ENCODE results near the gene CELF3.

The CELF3 gene

GRCh38 chr1:151707541-151708065 lies 9.0 kb downstream of the CELF3 start:
- Histone ChIP-seq H3K36me3 (ENCODE audit: insufficient read depth, low read length) (no peaks in the 10 kb centered on the region), H3K27me3 (ENCODE audit: control insufficient read depth in 1 of 2, insufficient read depth in 2 of 2, low read length in 2 of 2) (peaks cover 0 to 3% of the 10 kb centered on the region in 2 donors), H3K4me1 (ENCODE audit: insufficient read depth, low read length) (no peaks in the 10 kb centered on the region), H3K9ac (ENCODE audit: low read length) (no peak overlapping the region), H3K9me3 (ENCODE audit: low read length) (no peaks in the 10 kb centered on the region), H3K4me3 (ENCODE audit: low read depth in 1 of 2, low read length in 2 of 2) (no peak overlapping the region), H3K27ac (ENCODE audit: low read depth, low read length) (no peak overlapping the region)

GRCh38 chr1:151706464-151707415 lies 9.9 kb downstream of the CELF3 start:
- H3K4me3 ChIP-seq (ENCODE audit: low read depth in 1 of 2, low read length in 2 of 2): no peak overlapping the region
- no peak overlapping the region for H3K27ac ChIP-seq (ENCODE audit: low read depth, low read length)
- peaks cover 0 to 3% of the 10 kb centered on the region in 2 donors for H3K27me3 ChIP-seq (ENCODE audit: control insufficient read depth in 1 of 2, insufficient read depth in 2 of 2, low read length in 2 of 2)
- no peak overlapping the region for H3K9ac ChIP-seq (ENCODE audit: low read length)
- H3K4me1 ChIP-seq (ENCODE audit: insufficient read depth, low read length): no peaks in the 10 kb centered on the region
- H3K36me3 ChIP-seq (ENCODE audit: insufficient read depth, low read length): no peaks in the 10 kb centered on the region
- no peaks in the 10 kb centered on the region for H3K9me3 ChIP-seq (ENCODE audit: low read length)

GRCh38 chr1:151705753-151706463 lies 10.7 kb downstream of the CELF3 start:
- Histone ChIP-seq H3K4me3 (ENCODE audit: low read depth in 1 of 2, low read length in 2 of 2) (no peak overlapping the region), H3K9me3 (ENCODE audit: low read length) (no peaks in the 10 kb centered on the region), H3K9ac (ENCODE audit: low read length) (no peak overlapping the region), H3K27me3 (ENCODE audit: control insufficient read depth in 1 of 2, insufficient read depth in 2 of 2, low read length in 2 of 2) (peaks cover 0 to 3% of the 10 kb centered on the region in 2 donors), H3K4me1 (ENCODE audit: insufficient read depth, low read length) (no peaks in the 10 kb centered on the region), H3K27ac (ENCODE audit: low read depth, low read length) (no peak overlapping the region), H3K36me3 (ENCODE audit: insufficient read depth, low read length) (peaks cover 7% of the 10 kb centered on the region)

GRCh38 chr1:151705146-151705545 lies 11.5 kb downstream of the CELF3 start:
- Histone ChIP-seq H3K9me3 (ENCODE audit: low read length) (no peaks in the 10 kb centered on the region), H3K36me3 (ENCODE audit: insufficient read depth, low read length) (peaks cover 13% of the 10 kb centered on the region), H3K9ac (ENCODE audit: low read length) (no peak overlapping the region), H3K4me3 (ENCODE audit: low read depth in 1 of 2, low read length in 2 of 2) (no peak overlapping the region), H3K4me1 (ENCODE audit: insufficient read depth, low read length) (no peaks in the 10 kb centered on the region), H3K27ac (ENCODE audit: low read depth, low read length) (no peak overlapping the region), H3K27me3 (ENCODE audit: control insufficient read depth in 1 of 2, insufficient read depth in 2 of 2, low read length in 2 of 2) (peaks cover 0 to 3% of the 10 kb centered on the region in 2 donors)

- Histone ChIP-seq H3K4me3 (ENCODE audit: low read depth in 1 of 2, low read length in 2 of 2) (no peak overlapping the region), H3K27ac (ENCODE audit: low read depth, low read length) (no peak overlapping the region), H3K27me3 (ENCODE audit: control insufficient read depth in 1 of 2, insufficient read depth in 2 of 2, low read length in 2 of 2) (peaks cover 0 to 3% of the 10 kb centered on the region in 2 donors), H3K36me3 (ENCODE audit: insufficient read depth, low read length) (peaks cover 22% of the 10 kb centered on the region), H3K9me3 (ENCODE audit: low read length) (no peaks in the 10 kb centered on the region), H3K9ac (ENCODE audit: low read length) (no peak overlapping the region), H3K4me1 (ENCODE audit: insufficient read depth, low read length) (no peaks in the 10 kb centered on the region)
Measured at GRCh38 chr1:151704246-151704645, 12.4 kb downstream of the CELF3 start.

- peaks cover 26% of the 10 kb centered on the region for H3K36me3 ChIP-seq (ENCODE audit: insufficient read depth, low read length)
- no peak overlapping the region for H3K27ac ChIP-seq (ENCODE audit: low read depth, low read length)
- H3K9me3 ChIP-seq (ENCODE audit: low read length): no peaks in the 10 kb centered on the region
- H3K9ac ChIP-seq (ENCODE audit: low read length): no peak overlapping the region
- H3K4me1 ChIP-seq (ENCODE audit: insufficient read depth, low read length): no peaks in the 10 kb centered on the region
- H3K27me3 ChIP-seq (ENCODE audit: control insufficient read depth in 1 of 2, insufficient read depth in 2 of 2, low read length in 2 of 2): peaks cover 0 to 3% of the 10 kb centered on the region in 2 donors
- H3K4me3 ChIP-seq (ENCODE audit: low read depth in 1 of 2, low read length in 2 of 2): no peak overlapping the region
Measured at GRCh38 chr1:151703813-151704212, 12.8 kb downstream of the CELF3 start.

GRCh38 chr1:151702936-151703335 lies 13.7 kb downstream of the CELF3 start:
- H3K27me3 ChIP-seq (ENCODE audit: control insufficient read depth in 1 of 2, insufficient read depth in 2 of 2, low read length in 2 of 2): peaks cover 0 to 3% of the 10 kb centered on the region in 2 donors
- H3K9ac ChIP-seq (ENCODE audit: low read length): no peak overlapping the region
- no peaks in the 10 kb centered on the region for H3K9me3 ChIP-seq (ENCODE audit: low read length)
- H3K27ac ChIP-seq (ENCODE audit: low read depth, low read length): no peak overlapping the region
- H3K4me1 ChIP-seq (ENCODE audit: insufficient read depth, low read length): no peaks in the 10 kb centered on the region
- H3K4me3 ChIP-seq (ENCODE audit: low read depth in 1 of 2, low read length in 2 of 2): no peak overlapping the region
- H3K36me3 ChIP-seq (ENCODE audit: insufficient read depth, low read length): peaks cover 32% of the 10 kb centered on the region

GRCh38 chr1:151701515-151701914 lies 15.1 kb downstream of the CELF3 start:
- Histone ChIP-seq H3K9ac (ENCODE audit: low read length) (no peak overlapping the region), H3K9me3 (ENCODE audit: low read length) (no peaks in the 10 kb centered on the region), H3K36me3 (ENCODE audit: insufficient read depth, low read length) (peaks cover 44% of the 10 kb centered on the region), H3K27ac (ENCODE audit: low read depth, low read length) (no peak overlapping the region), H3K4me1 (ENCODE audit: insufficient read depth, low read length) (no peaks in the 10 kb centered on the region), H3K4me3 (ENCODE audit: low read depth in 1 of 2, low read length in 2 of 2) (no peak overlapping the region), H3K27me3 (ENCODE audit: control insufficient read depth in 1 of 2, insufficient read depth in 2 of 2, low read length in 2 of 2) (peaks cover 0 to 3% of the 10 kb centered on the region in 2 donors)

- H3K4me3 ChIP-seq (ENCODE audit: low read depth in 1 of 2, low read length in 2 of 2): no peak overlapping the region
- no peaks in the 10 kb centered on the region for H3K9me3 ChIP-seq (ENCODE audit: low read length)
- peaks cover 37% of the 10 kb centered on the region for H3K36me3 ChIP-seq (ENCODE audit: insufficient read depth, low read length)
- H3K9ac ChIP-seq (ENCODE audit: low read length): no peak overlapping the region
- no peak overlapping the region for H3K27ac ChIP-seq (ENCODE audit: low read depth, low read length)
- H3K27me3 ChIP-seq (ENCODE audit: control insufficient read depth in 1 of 2, insufficient read depth in 2 of 2, low read length in 2 of 2): no peaks in the 10 kb centered on the region
- no peaks in the 10 kb centered on the region for H3K4me1 ChIP-seq (ENCODE audit: insufficient read depth, low read length)
Measured at GRCh38 chr1:151693057-151693651, 23.4 kb downstream of the CELF3 start.

GRCh38 chr1:151692226-151692625 lies 24.4 kb downstream of the CELF3 start:
- peaks cover 28% of the 10 kb centered on the region for H3K36me3 ChIP-seq (ENCODE audit: insufficient read depth, low read length)
- H3K9me3 ChIP-seq (ENCODE audit: low read length): no peaks in the 10 kb centered on the region
- no peaks in the 10 kb centered on the region for H3K4me1 ChIP-seq (ENCODE audit: insufficient read depth, low read length)
- no peaks in the 10 kb centered on the region for H3K27me3 ChIP-seq (ENCODE audit: control insufficient read depth in 1 of 2, insufficient read depth in 2 of 2, low read length in 2 of 2)
- no peak overlapping the region for H3K27ac ChIP-seq (ENCODE audit: low read depth, low read length)
- H3K9ac ChIP-seq (ENCODE audit: low read length): no peak overlapping the region
- H3K4me3 ChIP-seq (ENCODE audit: low read depth in 1 of 2, low read length in 2 of 2): no peak overlapping the region

- Histone ChIP-seq H3K27me3 (ENCODE audit: control insufficient read depth in 1 of 2, insufficient read depth in 2 of 2, low read length in 2 of 2) (no peaks in the 10 kb centered on the region), H3K4me3 (ENCODE audit: low read depth in 1 of 2, low read length in 2 of 2) (no peak overlapping the region), H3K27ac (ENCODE audit: low read depth, low read length) (no peak overlapping the region)
Measured at GRCh38 chr1:151689494-151689893, 27.1 kb downstream of the CELF3 start.

More at GRCh38 chr1:151689494-151689893, 27.1 kb downstream of the CELF3 start:
- Histone ChIP-seq H3K9me3 (ENCODE audit: low read length) (no peaks in the 10 kb centered on the region), H3K4me1 (ENCODE audit: insufficient read depth, low read length) (no peaks in the 10 kb centered on the region), H3K36me3 (ENCODE audit: insufficient read depth, low read length) (peaks cover 37% of the 10 kb centered on the region), H3K9ac (ENCODE audit: low read length) (no peak overlapping the region)

Measured in muscle layer of colon (tissue), 2 donors.